Neural cell (in vitro differentiated cells): ENCODE results near the gene HSD11B2. TPM values are rescaled to one million over a fixed set of nuclear protein-coding genes. Genes with fewer than 3 reads are reported as not detected.

ENCODE experiments used
- H2AFZ ChIP-seq: fragments of 200-600, 300-800 bp; sonication (generic), shearing (Covaris generic); 2 replicates; pipeline ENCODE4 v1.6.0; 2014; ENCODE audit warnings: low read depth, mild to moderate bottlenecking, antibody characterized with exemption, low read length, moderate library complexity
- H3F3A ChIP-seq: fragments of 200-600 bp; shearing (Covaris generic); 2 replicates; pipeline ENCODE4 v1.6.1; 2016; ENCODE audit warnings: mild to moderate bottlenecking, moderate library complexity, mixed read lengths, antibody characterized with exemption, low read length; ENCODE audit not compliant: insufficient read depth, poor library complexity, severe bottlenecking
- H3K27ac ChIP-seq: fragments of 200-600, 300-800 bp; sonication (generic), shearing (Covaris generic); 2 replicates; pipeline ENCODE4 v1.5.1; 2014; ENCODE audit warnings: mild to moderate bottlenecking, low read length, moderate library complexity
- H3K27me3 ChIP-seq: fragments of 300-800, 200-600 bp; sonication (generic), shearing (Covaris generic); 2 replicates; pipeline ENCODE4 v1.6.0; 2014; ENCODE audit warnings: mild to moderate bottlenecking, low read depth, low read length, moderate library complexity; ENCODE audit not compliant: insufficient read depth
- H3K36me3 ChIP-seq: fragments of 300-800, 200-600 bp; sonication (generic), shearing (Covaris generic); 2 replicates; pipeline ENCODE4 v1.5.1; 2014; ENCODE audit warnings: mild to moderate bottlenecking, antibody characterized with exemption, low read length, moderate library complexity; ENCODE audit not compliant: insufficient read depth
- H3K4me2 ChIP-seq: fragments of 300-800, 200-600 bp; sonication (generic), shearing (Covaris generic); 2 replicates; pipeline ENCODE4 v1.6.0; 2014; ENCODE audit warnings: mild to moderate bottlenecking, low read length
- H3K4me3 ChIP-seq: fragments of 300-800, 200-600 bp; sonication (generic), shearing (Covaris generic); 2 replicates; pipeline ENCODE4 v1.5.1; 2014; ENCODE audit warnings: mild to moderate bottlenecking, low read length, moderate library complexity
- H3K79me2 ChIP-seq: fragments of 200-600 bp; shearing (Covaris generic); replicated peaks from 2 replicates; pipeline ENCODE4 v1.6.0; 2014; ENCODE audit warnings: mild to moderate bottlenecking, low read length, moderate library complexity; ENCODE audit not compliant: insufficient read depth
- H3K9ac ChIP-seq: fragments of 300-800, 200-600 bp; sonication (generic), shearing (Covaris generic); 2 replicates; pipeline ENCODE4 v1.6.1; 2016; ENCODE audit warnings: mild to moderate bottlenecking, low read length, mixed read lengths
- H3K9me2 ChIP-seq: fragments of 200-600 bp; shearing (Covaris generic); 2 replicates; pipeline ENCODE4 v1.6.1; 2016; ENCODE audit warnings: mild to moderate bottlenecking, low read length, mixed read lengths; ENCODE audit not compliant: insufficient read depth
- H3K9me3 ChIP-seq: fragments of 200-600, 300-800 bp; sonication (generic), shearing (Covaris generic); 2 replicates; pipeline ENCODE4 v1.6.1; 2016; ENCODE audit warnings: mild to moderate bottlenecking, mixed run types, low read length, moderate library complexity, mixed read lengths
- H4K20me1 ChIP-seq: fragments of 200-600 bp; shearing (Covaris generic); 2 replicates; pipeline ENCODE4 v1.6.1; 2016; ENCODE audit warnings: mild to moderate bottlenecking, mixed run types; ENCODE audit not compliant: insufficient read depth
- EP300 ChIP-seq: fragments of 450-650 bp; conservative IDR thresholded peaks from 2 replicates; pipeline ENCODE4 v1.6.1; 2014; ENCODE audit warnings: antibody characterized with exemption, mild to moderate bottlenecking, moderate library complexity; ENCODE audit not compliant: poor library complexity, severe bottlenecking
- EZH2 ChIP-seq: fragments of 200-600, 300-800 bp; shearing (Covaris generic), sonication (generic); IDR thresholded peaks from 2 replicates; pipeline ENCODE4 v1.6.1; 2014; ENCODE audit warnings: antibody characterized with exemption, low read length, borderline replicate concordance, mild to moderate bottlenecking; ENCODE audit not compliant: insufficient read depth, poor library complexity, severe bottlenecking
- MXI1 ChIP-seq: fragments of 450-650 bp; conservative IDR thresholded peaks from 2 replicates; pipeline ENCODE4 v1.6.1; 2014; ENCODE audit warnings: antibody characterized with exemption, mild to moderate bottlenecking; ENCODE audit not compliant: poor library complexity, severe bottlenecking
- POLR2AphosphoS5 ChIP-seq: IDR thresholded peaks from 2 replicates; pipeline ENCODE4 v1.6.1; 2012
- RAD21 ChIP-seq: fragments of 450-650 bp; conservative IDR thresholded peaks from 2 replicates; pipeline ENCODE4 v1.6.1; 2014; ENCODE audit warnings: antibody characterized with exemption, mild to moderate bottlenecking, moderate library complexity
- SMC3 ChIP-seq: fragments of 450-650 bp; conservative IDR thresholded peaks from 2 replicates; pipeline ENCODE4 v1.6.1; 2014; ENCODE audit warnings: antibody characterized with exemption, mild to moderate bottlenecking, moderate library complexity; ENCODE audit not compliant: poor library complexity
- TAF1 ChIP-seq: IDR thresholded peaks from 2 replicates; pipeline ENCODE4 v1.6.1; 2012; ENCODE audit warnings: low read depth
- polyA plus RNA-seq: library from polyadenylated mRNA; depleted of rRNA; stranded (reverse); fragments of >200 nt; gene quantifications from 2 replicates; pipeline ENCODE4 v1.2.3, GENCODE V29; 2014
- TF ChIP-seq, protein P1 (sequence below): IDR thresholded peaks from 2 replicates; pipeline ENCODE4 v1.6.1; 2012; ENCODE audit warnings: borderline replicate concordance
- TF ChIP-seq, protein P2 (sequence below): fragments of 450-650 bp; IDR thresholded peaks from 2 replicates; pipeline ENCODE4 v1.5.1; 2014; ENCODE audit warnings: antibody characterized with exemption, mild to moderate bottlenecking, moderate library complexity; ENCODE audit not compliant: poor library complexity, severe bottlenecking

The HSD11B2 gene
- polyA plus RNA-seq, 1 donor from 2014 or later, result 0.24 TPM

DNA sequence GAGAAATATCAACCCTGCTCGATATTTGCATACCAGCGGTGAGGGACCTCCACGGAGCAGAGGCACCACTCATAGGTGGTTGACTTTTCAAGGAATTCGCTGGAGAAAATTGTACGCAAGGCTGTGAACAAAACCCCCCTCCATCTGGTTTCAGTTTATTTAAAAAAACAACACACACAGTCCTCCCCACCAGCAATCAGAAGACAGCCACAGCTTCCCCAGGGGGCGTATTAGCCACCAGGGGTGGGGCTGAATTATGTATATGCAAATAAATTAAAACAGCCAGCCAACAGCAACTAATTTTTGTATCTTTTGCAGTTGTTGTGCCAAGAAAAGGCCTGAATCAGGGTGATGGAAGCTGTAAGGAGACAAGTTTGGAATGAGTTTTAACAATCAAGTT lies 5.9 kb upstream of the HSD11B2 start:
- H3K36me3 ChIP-seq, result no peaks in the 10 kb centered on the region
- H3K27ac ChIP-seq, result no peak overlapping the region
- no peaks in the 10 kb centered on the region for H4K20me1 ChIP-seq
- no peak overlapping the region for H3K4me3 ChIP-seq
- H3K9me3 ChIP-seq, result no peaks in the 10 kb centered on the region
- no peaks in the 10 kb centered on the region for H3K79me2 ChIP-seq
- H3F3A ChIP-seq, result no peaks in the 10 kb centered on the region
- no peaks in the 10 kb centered on the region for H3K9me2 ChIP-seq
- H3K4me2 ChIP-seq, result no peak overlapping the region
- TF ChIP-seq POLR2AphosphoS5 (no peak), SMC3 (no peak), EZH2 (no peak), MXI1 (no peak), EP300 (no peak), RAD21 (no peak), TAF1 (no peak)
- TF ChIP-seq, protein P1, sequence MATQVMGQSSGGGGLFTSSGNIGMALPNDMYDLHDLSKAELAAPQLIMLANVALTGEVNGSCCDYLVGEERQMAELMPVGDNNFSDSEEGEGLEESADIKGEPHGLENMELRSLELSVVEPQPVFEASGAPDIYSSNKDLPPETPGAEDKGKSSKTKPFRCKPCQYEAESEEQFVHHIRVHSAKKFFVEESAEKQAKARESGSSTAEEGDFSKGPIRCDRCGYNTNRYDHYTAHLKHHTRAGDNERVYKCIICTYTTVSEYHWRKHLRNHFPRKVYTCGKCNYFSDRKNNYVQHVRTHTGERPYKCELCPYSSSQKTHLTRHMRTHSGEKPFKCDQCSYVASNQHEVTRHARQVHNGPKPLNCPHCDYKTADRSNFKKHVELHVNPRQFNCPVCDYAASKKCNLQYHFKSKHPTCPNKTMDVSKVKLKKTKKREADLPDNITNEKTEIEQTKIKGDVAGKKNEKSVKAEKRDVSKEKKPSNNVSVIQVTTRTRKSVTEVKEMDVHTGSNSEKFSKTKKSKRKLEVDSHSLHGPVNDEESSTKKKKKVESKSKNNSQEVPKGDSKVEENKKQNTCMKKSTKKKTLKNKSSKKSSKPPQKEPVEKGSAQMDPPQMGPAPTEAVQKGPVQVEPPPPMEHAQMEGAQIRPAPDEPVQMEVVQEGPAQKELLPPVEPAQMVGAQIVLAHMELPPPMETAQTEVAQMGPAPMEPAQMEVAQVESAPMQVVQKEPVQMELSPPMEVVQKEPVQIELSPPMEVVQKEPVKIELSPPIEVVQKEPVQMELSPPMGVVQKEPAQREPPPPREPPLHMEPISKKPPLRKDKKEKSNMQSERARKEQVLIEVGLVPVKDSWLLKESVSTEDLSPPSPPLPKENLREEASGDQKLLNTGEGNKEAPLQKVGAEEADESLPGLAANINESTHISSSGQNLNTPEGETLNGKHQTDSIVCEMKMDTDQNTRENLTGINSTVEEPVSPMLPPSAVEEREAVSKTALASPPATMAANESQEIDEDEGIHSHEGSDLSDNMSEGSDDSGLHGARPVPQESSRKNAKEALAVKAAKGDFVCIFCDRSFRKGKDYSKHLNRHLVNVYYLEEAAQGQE, result no peak
- TF ChIP-seq, protein P2, sequence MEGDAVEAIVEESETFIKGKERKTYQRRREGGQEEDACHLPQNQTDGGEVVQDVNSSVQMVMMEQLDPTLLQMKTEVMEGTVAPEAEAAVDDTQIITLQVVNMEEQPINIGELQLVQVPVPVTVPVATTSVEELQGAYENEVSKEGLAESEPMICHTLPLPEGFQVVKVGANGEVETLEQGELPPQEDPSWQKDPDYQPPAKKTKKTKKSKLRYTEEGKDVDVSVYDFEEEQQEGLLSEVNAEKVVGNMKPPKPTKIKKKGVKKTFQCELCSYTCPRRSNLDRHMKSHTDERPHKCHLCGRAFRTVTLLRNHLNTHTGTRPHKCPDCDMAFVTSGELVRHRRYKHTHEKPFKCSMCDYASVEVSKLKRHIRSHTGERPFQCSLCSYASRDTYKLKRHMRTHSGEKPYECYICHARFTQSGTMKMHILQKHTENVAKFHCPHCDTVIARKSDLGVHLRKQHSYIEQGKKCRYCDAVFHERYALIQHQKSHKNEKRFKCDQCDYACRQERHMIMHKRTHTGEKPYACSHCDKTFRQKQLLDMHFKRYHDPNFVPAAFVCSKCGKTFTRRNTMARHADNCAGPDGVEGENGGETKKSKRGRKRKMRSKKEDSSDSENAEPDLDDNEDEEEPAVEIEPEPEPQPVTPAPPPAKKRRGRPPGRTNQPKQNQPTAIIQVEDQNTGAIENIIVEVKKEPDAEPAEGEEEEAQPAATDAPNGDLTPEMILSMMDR, result no peak
- no peak overlapping the region for H3K9ac ChIP-seq
- peaks cover 22% of the 10 kb centered on the region for H3K27me3 ChIP-seq
- no peak overlapping the region for H2AFZ ChIP-seq

DNA sequence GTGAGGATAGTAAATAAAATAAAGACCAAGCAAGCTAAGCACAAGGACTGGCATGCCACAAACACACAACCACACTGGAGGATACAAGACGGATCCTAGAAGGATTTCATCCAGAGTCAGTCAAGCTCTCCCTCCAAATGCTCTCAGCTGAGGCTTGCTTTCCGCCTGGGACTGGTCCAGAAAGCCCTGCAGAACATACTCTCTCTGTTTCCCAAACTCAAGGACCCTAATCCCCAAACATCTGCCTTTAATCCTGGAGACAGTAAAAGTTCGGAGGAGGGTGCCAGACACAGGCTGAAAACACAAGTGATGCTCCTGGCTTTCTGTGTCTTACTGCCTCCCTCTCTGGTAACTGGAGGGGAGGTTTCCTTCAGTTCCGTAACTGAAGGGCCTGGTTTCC lies 5.3 kb upstream of the HSD11B2 start:
- H3K27ac ChIP-seq, result no peak overlapping the region
- peaks cover 27% of the 10 kb centered on the region for H3K27me3 ChIP-seq
- TF ChIP-seq TAF1, result no peak
- no peak for TF ChIP-seq MXI1
- TF ChIP-seq SMC3, result no peak
- no peak for TF ChIP-seq EZH2
- no peak for TF ChIP-seq RAD21
- TF ChIP-seq, protein P2, result no peak
- no peak for TF ChIP-seq POLR2AphosphoS5
- TF ChIP-seq, protein P1, result no peak
- TF ChIP-seq EP300, result no peak
- no peaks in the 10 kb centered on the region for H3K9me3 ChIP-seq
- no peak overlapping the region for H3K4me2 ChIP-seq
- no peak overlapping the region for H3K9ac ChIP-seq
- H3K4me3 ChIP-seq, result no peak overlapping the region
- no peak overlapping the region for H2AFZ ChIP-seq
- no peaks in the 10 kb centered on the region for H3F3A ChIP-seq
- no peaks in the 10 kb centered on the region for H3K79me2 ChIP-seq
- H4K20me1 ChIP-seq, result no peaks in the 10 kb centered on the region
- no peaks in the 10 kb centered on the region for H3K36me3 ChIP-seq
- no peaks in the 10 kb centered on the region for H3K9me2 ChIP-seq
